ENCODE data around the gene ADAMTSL3.

The ADAMTSL3 gene

GRCh38 chr15:83673385-83673784 lies 19.5 kb downstream of the ADAMTSL3 start:
- Histone ChIP-seq H3F3A (ENCODE audit: low read depth) (no peaks in the 10 kb centered on the region), H3K9me3 (ENCODE audit: insufficient read depth, low read depth, low read length) (no peaks in the 10 kb centered on the region), H3K36me3 (ENCODE audit: insufficient read depth, low read length) (no peaks in the 10 kb centered on the region), H3K4me3 (ENCODE audit: low read length, poor library complexity, severe bottlenecking) (no peak overlapping the region), H3K9ac (ENCODE audit: low read depth, low read length, poor library complexity, severe bottlenecking) (no peak overlapping the region), H3K27me3 (ENCODE audit: insufficient read depth, low read length, poor library complexity, severe bottlenecking) (no peaks in the 10 kb centered on the region), H4K20me1 (ENCODE audit: insufficient read depth, low read length, poor library complexity, severe bottlenecking) (no peaks in the 10 kb centered on the region), H3K4me1 (ENCODE audit: insufficient read depth, low read length, poor library complexity, severe bottlenecking) (no peaks in the 10 kb centered on the region), H3K4me2 (ENCODE audit: low read depth, low read length, poor library complexity, severe bottlenecking) (no peak overlapping the region), H2AFZ (ENCODE audit: low read length) (no peak overlapping the region), H3K79me2 (ENCODE audit: insufficient read depth, low read length) (no peaks in the 10 kb centered on the region), H3K9me2 (replicated peaks; ENCODE audit: low read depth, low read length) (no peaks in the 10 kb centered on the region)
- TF ChIP-seq CTCF (conservative IDR thresholded peaks at IDR 0.05; ENCODE audit: low read length): no peak
- TF ChIP-seq EZH2phosphoT487 (IDR thresholded peaks at IDR 0.05; ENCODE audit: borderline replicate concordance): no peak

GRCh38 chr15:83682476-83683088 lies 28.7 kb downstream of the ADAMTSL3 start:
- Histone ChIP-seq H3K4me2 (ENCODE audit: low read depth, low read length, poor library complexity, severe bottlenecking) (no peak overlapping the region), H2AFZ (ENCODE audit: low read length) (no peak overlapping the region), H3K4me1 (ENCODE audit: insufficient read depth, low read length, poor library complexity, severe bottlenecking) (no peaks in the 10 kb centered on the region), H3K9me2 (replicated peaks; ENCODE audit: low read depth, low read length) (no peaks in the 10 kb centered on the region), H3K9me3 (ENCODE audit: insufficient read depth, low read depth, low read length) (no peaks in the 10 kb centered on the region), H3K4me3 (ENCODE audit: low read length, poor library complexity, severe bottlenecking) (no peak overlapping the region), H3K79me2 (ENCODE audit: insufficient read depth, low read length) (no peaks in the 10 kb centered on the region), H3K36me3 (ENCODE audit: insufficient read depth, low read length) (no peaks in the 10 kb centered on the region), H3K9ac (ENCODE audit: low read depth, low read length, poor library complexity, severe bottlenecking) (no peak overlapping the region), H4K20me1 (ENCODE audit: insufficient read depth, low read length, poor library complexity, severe bottlenecking) (no peaks in the 10 kb centered on the region), H3F3A (ENCODE audit: low read depth) (no peaks in the 10 kb centered on the region), H3K27me3 (ENCODE audit: insufficient read depth, low read length, poor library complexity, severe bottlenecking) (no peaks in the 10 kb centered on the region)
- TF ChIP-seq CTCF (conservative IDR thresholded peaks at IDR 0.05; ENCODE audit: low read length) (no peak), EZH2phosphoT487 (IDR thresholded peaks at IDR 0.05; ENCODE audit: borderline replicate concordance) (no peak)

- H3F3A ChIP-seq (ENCODE audit: low read depth): no peaks in the 10 kb centered on the region
- TF ChIP-seq EZH2phosphoT487 (IDR thresholded peaks at IDR 0.05; ENCODE audit: borderline replicate concordance) (no peak), CTCF (conservative IDR thresholded peaks at IDR 0.05; ENCODE audit: low read length) (no peak)
- H3K9ac ChIP-seq (ENCODE audit: low read depth, low read length, poor library complexity, severe bottlenecking): no peak overlapping the region
- H4K20me1 ChIP-seq (ENCODE audit: insufficient read depth, low read length, poor library complexity, severe bottlenecking): no peaks in the 10 kb centered on the region
- H3K9me3 ChIP-seq (ENCODE audit: insufficient read depth, low read depth, low read length): no peaks in the 10 kb centered on the region
- no peaks in the 10 kb centered on the region for H3K36me3 ChIP-seq (ENCODE audit: insufficient read depth, low read length)
- H2AFZ ChIP-seq (ENCODE audit: low read length): no peak overlapping the region
- H3K4me2 ChIP-seq (ENCODE audit: low read depth, low read length, poor library complexity, severe bottlenecking): no peak overlapping the region
- no peaks in the 10 kb centered on the region for H3K9me2 ChIP-seq (replicated peaks; ENCODE audit: low read depth, low read length)
- no peaks in the 10 kb centered on the region for H3K4me1 ChIP-seq (ENCODE audit: insufficient read depth, low read length, poor library complexity, severe bottlenecking)
- no peak overlapping the region for H3K4me3 ChIP-seq (ENCODE audit: low read length, poor library complexity, severe bottlenecking)
- no peaks in the 10 kb centered on the region for H3K79me2 ChIP-seq (ENCODE audit: insufficient read depth, low read length)
- no peaks in the 10 kb centered on the region for H3K27me3 ChIP-seq (ENCODE audit: insufficient read depth, low read length, poor library complexity, severe bottlenecking)
These were observed 32.0 kb downstream of the ADAMTSL3 start for GRCh38 chr15:83685916-83686332.
